ENCODE data around the gene MYH10.

GRCh38 chr17:8674344-8675305 is 44.1 kb upstream of the MYH10 start:
- no peak for TF ChIP-seq CTCF (IDR thresholded peaks at IDR 0.05; ENCODE audit: insufficient read depth, low read length, poor library complexity, severe bottlenecking)
- no peak for TF ChIP-seq EZH2phosphoT487 (conservative IDR thresholded peaks at IDR 0.05; ENCODE audit: low read length)
